Measurements from ENCODE around the gene RAB42.

GRCh38 chr1:28560886-28561285 is 31.2 kb upstream of the RAB42 start:
- TF ChIP-seq CTCF (IDR thresholded peaks at IDR 0.05): no peak
- TF ChIP-seq POLR2A (IDR thresholded peaks at IDR 0.05): no peak

All from vagina (tissue), 2 donors.